MM.1S (cell line): Measurements from ENCODE around the gene MST1R.

ENCODE experiments used
- DNase-seq: peaks from one replicate; pipeline ENCODE4 v3.0.0-alpha.2; 2015
- H2AFZ ChIP-seq: fragments of 300-600 bp; sonication (generic); 2 replicates; pipeline ENCODE4 v1.6.0; 2016; ENCODE audit warnings: antibody characterized with exemption, low read length
- H3F3A ChIP-seq: fragments of 300-600 bp; sonication (generic); 2 replicates; pipeline ENCODE4 v1.6.1; 2016; ENCODE audit warnings: mild to moderate bottlenecking, antibody characterized with exemption, low read length, moderate library complexity, mixed read lengths; ENCODE audit not compliant: insufficient read depth
- H3K27ac ChIP-seq: fragments of 300-600 bp; sonication (generic); 2 replicates; pipeline ENCODE4 v1.5.1; 2016; ENCODE audit warnings: mild to moderate bottlenecking, low read length
- H3K27me3 ChIP-seq: fragments of 300-600 bp; sonication (generic); replicated peaks from 2 replicates; pipeline ENCODE4 v1.6.0; 2016; ENCODE audit warnings: low read length; ENCODE audit not compliant: insufficient read depth
- H3K36me3 ChIP-seq: fragments of 300-600 bp; sonication (generic); replicated peaks from 2 replicates; pipeline ENCODE4 v1.6.1; 2016; ENCODE audit warnings: mild to moderate bottlenecking, low read length, mixed read lengths; ENCODE audit not compliant: insufficient read depth
- H3K4me1 ChIP-seq: fragments of 300-600 bp; sonication (generic); 2 replicates; pipeline ENCODE4 v1.6.1; 2016; ENCODE audit warnings: low read length, mixed read lengths
- H3K4me2 ChIP-seq: fragments of 300-600 bp; sonication (generic); 2 replicates; pipeline ENCODE4 v1.6.0; 2016; ENCODE audit warnings: low read depth, low read length
- H3K4me3 ChIP-seq: fragments of 300-600 bp; sonication (generic); 2 replicates; pipeline ENCODE4 v1.5.1; 2016; ENCODE audit warnings: low read length, mixed read lengths
- H3K79me2 ChIP-seq: fragments of 300-600 bp; sonication (generic); 2 replicates; pipeline ENCODE4 v1.6.1; 2016; ENCODE audit warnings: mixed run types, low read length, mixed read lengths
- H3K9ac ChIP-seq: fragments of 300-600 bp; sonication (generic); 2 replicates; pipeline ENCODE4 v1.6.1; 2016; ENCODE audit warnings: low read length, mixed read lengths
- H3K9me2 ChIP-seq: fragments of 300-600 bp; sonication (generic); replicated peaks from 2 replicates; pipeline ENCODE4 v1.6.1; 2016; ENCODE audit warnings: mild to moderate bottlenecking, low read length, mixed read lengths; ENCODE audit not compliant: insufficient read depth
- H3K9me3 ChIP-seq: fragments of 300-600 bp; sonication (generic); replicated peaks from 2 replicates; pipeline ENCODE4 v1.6.1; 2016; ENCODE audit warnings: mild to moderate bottlenecking, low read length, mixed read lengths; ENCODE audit not compliant: insufficient read depth
- H4K20me1 ChIP-seq: fragments of 300-600 bp; sonication (generic); 2 replicates; pipeline ENCODE4 v1.6.1; 2016; ENCODE audit warnings: mild to moderate bottlenecking, low read length, moderate library complexity, mixed read lengths; ENCODE audit not compliant: insufficient read depth
- CTCF ChIP-seq: fragments of 300-600 bp; sonication (generic); IDR thresholded peaks from 2 replicates; pipeline ENCODE4 v1.5.1; 2016; ENCODE audit warnings: antibody characterized with exemption, low read length, mixed read lengths
- EZH2 ChIP-seq: fragments of 300-600 bp; sonication (generic); optimal IDR thresholded peaks from 2 replicates; pipeline ENCODE3; 2017; ENCODE audit warnings: low read depth, mild to moderate bottlenecking, antibody characterized with exemption, low read length, mixed read lengths
- EZH2phosphoT487 ChIP-seq: fragments of 300-600 bp; sonication (generic); IDR thresholded peaks from 2 replicates; pipeline ENCODE4 v1.6.1; 2018; ENCODE audit warnings: antibody characterized with exemption, low read length

Gene MST1R

GRCh38 chr3:49845694-49846093 is 58.0 kb downstream of the MST1R start:
- no peak for DNase-seq
- no peaks in the 10 kb centered on the region for H3F3A ChIP-seq
- no peaks in the 10 kb centered on the region for H3K4me1 ChIP-seq
- no peak overlapping the region for H3K4me3 ChIP-seq
- no peak for TF ChIP-seq EZH2phosphoT487
- TF ChIP-seq CTCF, result no peak
- TF ChIP-seq EZH2, result no peak
- no peak overlapping the region for H3K27ac ChIP-seq
- H3K27me3 ChIP-seq, result no peaks in the 10 kb centered on the region
- H4K20me1 ChIP-seq, result no peaks in the 10 kb centered on the region
- no peaks in the 10 kb centered on the region for H3K9me2 ChIP-seq
- no peak overlapping the region for H3K9ac ChIP-seq
- no peaks in the 10 kb centered on the region for H3K9me3 ChIP-seq
- H2AFZ ChIP-seq, result no peak overlapping the region
- no peaks in the 10 kb centered on the region for H3K79me2 ChIP-seq
- no peak overlapping the region for H3K4me2 ChIP-seq
- H3K36me3 ChIP-seq, result no peaks in the 10 kb centered on the region

GRCh38 chr3:49844464-49845183 is 59.0 kb downstream of the MST1R start:
- no peaks in the 10 kb centered on the region for H3K9me2 ChIP-seq
- H3K4me2 ChIP-seq, result no peak overlapping the region
- H3K79me2 ChIP-seq, result no peaks in the 10 kb centered on the region
- H3K27ac ChIP-seq, result no peak overlapping the region
- no peaks in the 10 kb centered on the region for H3K9me3 ChIP-seq
- H3K4me3 ChIP-seq, result no peak overlapping the region
- H3K36me3 ChIP-seq, result no peaks in the 10 kb centered on the region
- H3F3A ChIP-seq, result no peaks in the 10 kb centered on the region
- no peak overlapping the region for H2AFZ ChIP-seq
- no peaks in the 10 kb centered on the region; the same call in 1 of the 2 replicates for H4K20me1 ChIP-seq
- no peaks in the 10 kb centered on the region for H3K27me3 ChIP-seq
- H3K4me1 ChIP-seq, result no peaks in the 10 kb centered on the region
- no peak for DNase-seq
- no peak overlapping the region for H3K9ac ChIP-seq
- no peak for TF ChIP-seq EZH2
- no peak for TF ChIP-seq CTCF
- no peak for TF ChIP-seq EZH2phosphoT487

- no peak overlapping the region for H3K27ac ChIP-seq
- H3K79me2 ChIP-seq, result no peaks in the 10 kb centered on the region
- H4K20me1 ChIP-seq, result no peaks in the 10 kb centered on the region; the same call in 1 of the 2 replicates
- H3K9me3 ChIP-seq, result no peaks in the 10 kb centered on the region
- no peak overlapping the region for H2AFZ ChIP-seq
- no peak overlapping the region for H3K9ac ChIP-seq
- DNase-seq, result no peak
- no peaks in the 10 kb centered on the region for H3K4me1 ChIP-seq
- no peaks in the 10 kb centered on the region for H3K36me3 ChIP-seq
- H3K9me2 ChIP-seq, result no peaks in the 10 kb centered on the region
- no peak for TF ChIP-seq EZH2
- TF ChIP-seq CTCF, result no peak
- no peak for TF ChIP-seq EZH2phosphoT487
- no peaks in the 10 kb centered on the region for H3F3A ChIP-seq
- H3K4me2 ChIP-seq, result no peak overlapping the region
- H3K27me3 ChIP-seq, result no peaks in the 10 kb centered on the region
- H3K4me3 ChIP-seq, result no peak overlapping the region
Observed at GRCh38 chr3:49842843-49843517, 60.7 kb downstream of the MST1R start.
